Spleen (tissue), 7 donors: ENCODE measurements around the gene TMEM175.

Source experiments
- POLR2AphosphoS5 ChIP-seq, 3 donors: sonication (generic); formaldehyde crosslinking; IDR thresholded peaks; one replicate each; pipeline ENCODE4 v1.5.1; 2017; ENCODE audit warnings: antibody characterized with exemption in 3 of 3
- TF ChIP-seq, protein P1 (sequence below), 11 experiments: fragments of 200-600 bp in 7 of 11; fragments of 450-650 bp in 4 of 11; sonication (generic) in 4 of 11; IDR thresholded peaks in 8 of 11; conservative IDR thresholded peaks in 3 of 11; 1 replicate in 7 of 11; 2 replicates in 4 of 11; pipeline versions ENCODE4 v1.4.0 to v1.8.0; 2016 to 2021; ENCODE audit warnings: antibody characterized with exemption in 11 of 11, inconsistent platforms in 4 of 11, mild to moderate bottlenecking in 1 of 11
- donor health status: DM: no; HTN: no; CAD: no; lungs with moderate emphysema.
- donor health status: DM: no; HTN: no; CAD: no.
- donor health status: DM: no; HTN: no; CAD: no.

- TF ChIP-seq, protein P1, sequence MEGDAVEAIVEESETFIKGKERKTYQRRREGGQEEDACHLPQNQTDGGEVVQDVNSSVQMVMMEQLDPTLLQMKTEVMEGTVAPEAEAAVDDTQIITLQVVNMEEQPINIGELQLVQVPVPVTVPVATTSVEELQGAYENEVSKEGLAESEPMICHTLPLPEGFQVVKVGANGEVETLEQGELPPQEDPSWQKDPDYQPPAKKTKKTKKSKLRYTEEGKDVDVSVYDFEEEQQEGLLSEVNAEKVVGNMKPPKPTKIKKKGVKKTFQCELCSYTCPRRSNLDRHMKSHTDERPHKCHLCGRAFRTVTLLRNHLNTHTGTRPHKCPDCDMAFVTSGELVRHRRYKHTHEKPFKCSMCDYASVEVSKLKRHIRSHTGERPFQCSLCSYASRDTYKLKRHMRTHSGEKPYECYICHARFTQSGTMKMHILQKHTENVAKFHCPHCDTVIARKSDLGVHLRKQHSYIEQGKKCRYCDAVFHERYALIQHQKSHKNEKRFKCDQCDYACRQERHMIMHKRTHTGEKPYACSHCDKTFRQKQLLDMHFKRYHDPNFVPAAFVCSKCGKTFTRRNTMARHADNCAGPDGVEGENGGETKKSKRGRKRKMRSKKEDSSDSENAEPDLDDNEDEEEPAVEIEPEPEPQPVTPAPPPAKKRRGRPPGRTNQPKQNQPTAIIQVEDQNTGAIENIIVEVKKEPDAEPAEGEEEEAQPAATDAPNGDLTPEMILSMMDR (IDR thresholded peaks at IDR 0.05 in 8 of 11, conservative IDR thresholded peaks at IDR 0.05 in 3 of 11) = no peak
- TF ChIP-seq POLR2AphosphoS5 (IDR thresholded peaks at IDR 0.05) = peak in 1 of 3 donors; percentile 2
Observed at GRCh38 chr4:951186-951585, 18.9 kb downstream of the TMEM175 start.
